GM20431 (cell line): ENCODE data around the gene EPS8L3.

ENCODE experiments used
- in situ Hi-C: fragments of 300-500 bp; cut with MseI, MboI; formaldehyde crosslinking; loops from one replicate; pipeline ENCODE4 v1.15.0; 2020; ENCODE audit warnings: low sequenced_read_pairs; ENCODE audit not compliant: unreplicated experiment

The EPS8L3 gene

DNA sequence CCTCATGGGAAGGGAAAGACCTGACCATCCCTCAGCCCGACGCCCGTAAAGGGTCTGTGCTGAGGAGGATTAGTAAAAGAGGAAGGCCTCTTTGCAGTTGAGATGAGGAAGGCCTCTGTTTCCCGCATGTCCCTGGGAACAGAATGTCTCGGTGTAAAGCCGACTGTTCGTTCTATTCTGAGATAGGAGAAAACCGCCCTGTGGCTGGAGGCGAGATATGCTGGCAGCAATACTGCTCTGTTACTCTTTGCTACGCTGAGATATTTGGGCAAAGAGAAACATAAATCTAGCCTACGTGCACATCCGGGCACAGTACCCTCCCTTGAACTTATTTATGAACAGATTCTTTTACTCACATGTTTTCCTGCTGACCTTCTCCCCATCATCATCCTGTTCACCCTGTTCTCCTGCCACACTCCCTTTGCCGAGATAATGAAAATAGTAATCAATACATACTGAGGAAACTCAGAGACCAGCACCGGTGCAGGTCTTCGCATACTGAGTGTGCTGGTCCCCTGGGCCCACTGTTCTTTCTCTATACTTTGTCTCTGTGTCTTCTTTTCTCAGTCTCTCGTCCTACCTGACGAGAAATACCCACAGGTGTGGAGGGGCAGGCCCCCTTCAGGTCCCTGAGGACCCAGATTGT lies 3.4 kb upstream of the EPS8L3 start:
- in situ Hi-C loops: loop anchor here (25.0 kb wide), 1 partner anchor 105 kb away; the partner anchor contains the start of genes GSTM2 and GSTM4

- in situ Hi-C loops: loop anchor here (25.0 kb wide), 1 partner anchor 104 kb away; the partner anchor contains the start of genes GSTM2 and GSTM4
These were observed 2.3 kb upstream of the EPS8L3 start for GRCh38 chr1:109765896-109766615.

- in situ Hi-C loops: loop anchor here (25.0 kb wide), 1 partner anchor 103 kb away; the partner anchor contains the start of genes GSTM2 and GSTM4
These were observed 1.7 kb upstream of the EPS8L3 start for GRCh38 chr1:109765483-109765815.

DNA sequence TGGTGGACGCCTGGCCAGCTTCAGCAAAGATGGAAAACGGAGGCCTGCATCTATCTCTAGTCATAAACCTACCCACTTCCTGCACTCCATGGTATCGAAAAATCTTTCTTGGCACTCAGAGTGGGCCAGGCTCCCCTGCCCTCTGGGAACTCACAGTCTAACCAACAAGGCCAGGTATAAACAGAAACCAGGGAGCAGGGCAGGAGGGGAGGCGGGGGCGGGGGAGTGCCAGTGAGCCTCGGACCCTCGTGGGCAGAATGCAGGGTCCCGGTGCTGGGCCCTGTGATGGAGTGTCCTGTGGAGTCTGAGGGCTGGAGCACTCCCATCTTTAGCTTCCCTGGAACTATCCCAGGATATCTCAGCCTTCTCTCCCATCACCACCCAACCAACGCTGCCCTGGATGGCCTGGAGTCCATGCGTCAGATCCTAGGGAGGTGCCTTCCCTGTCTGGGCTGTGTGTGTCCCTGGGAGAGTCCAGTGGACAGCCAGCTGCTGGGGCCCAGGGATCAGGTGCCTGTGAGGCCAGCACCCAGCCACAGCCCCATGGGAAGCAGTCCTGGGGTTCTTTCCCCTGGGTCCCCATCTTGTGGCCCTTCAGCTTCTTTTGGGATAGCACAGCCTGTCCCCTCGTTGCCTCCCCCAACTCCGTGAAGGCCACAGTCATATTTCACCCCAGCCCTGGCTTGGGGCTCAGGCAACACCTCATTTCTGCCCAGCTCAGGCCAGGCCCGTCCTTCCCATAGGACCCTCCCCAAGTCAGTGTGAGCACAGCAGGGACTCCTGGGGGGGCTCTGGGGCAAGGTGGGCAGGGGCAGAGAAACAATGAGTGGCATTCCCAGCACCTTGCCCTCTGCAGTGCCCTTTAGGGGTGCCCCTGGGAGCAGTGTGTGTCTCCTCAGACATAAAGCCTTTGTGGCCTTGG lies 1.1 kb upstream of the EPS8L3 start:
- in situ Hi-C loops: loop anchor here (25.0 kb wide), 1 partner anchor 103 kb away; the partner anchor contains the start of genes GSTM2 and GSTM4

- in situ Hi-C loops: loop anchor here (25.0 kb wide), 1 partner anchor 101 kb away; the partner anchor contains the start of genes GSTM2 and GSTM4
These were observed 690 bp downstream of the EPS8L3 start for GRCh38 chr1:109762821-109763645.

DNA sequence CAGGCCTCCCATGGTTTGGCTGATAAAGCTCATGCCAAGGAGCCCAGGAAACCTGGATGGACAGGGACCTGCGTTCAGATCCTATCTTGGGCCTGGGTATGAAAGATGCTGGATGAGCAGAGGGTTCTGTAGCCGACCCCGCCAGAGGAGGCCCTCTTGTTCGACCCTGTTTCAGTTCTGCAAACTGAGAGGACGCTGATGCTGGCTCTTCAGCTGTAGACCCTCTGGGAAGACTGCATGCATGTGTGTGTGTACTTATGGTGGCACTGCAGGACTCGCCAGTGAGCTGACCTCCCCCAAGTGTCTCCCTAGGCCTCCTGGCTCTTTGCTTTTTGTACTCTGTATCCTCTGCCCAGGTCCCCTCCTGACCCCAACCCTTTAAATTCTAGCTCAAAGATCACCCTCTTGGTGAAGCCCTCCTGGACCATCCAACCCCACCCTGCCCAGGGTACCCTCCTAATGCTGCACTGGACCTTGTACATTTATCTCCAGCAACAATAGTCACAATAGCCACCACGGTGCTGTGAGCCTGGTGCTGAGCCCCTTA lies 1.6 kb downstream of the EPS8L3 start:
- in situ Hi-C loops: loop anchor here (25.0 kb wide), 1 partner anchor 100 kb away; the partner anchor contains the start of genes GSTM2 and GSTM4

DNA sequence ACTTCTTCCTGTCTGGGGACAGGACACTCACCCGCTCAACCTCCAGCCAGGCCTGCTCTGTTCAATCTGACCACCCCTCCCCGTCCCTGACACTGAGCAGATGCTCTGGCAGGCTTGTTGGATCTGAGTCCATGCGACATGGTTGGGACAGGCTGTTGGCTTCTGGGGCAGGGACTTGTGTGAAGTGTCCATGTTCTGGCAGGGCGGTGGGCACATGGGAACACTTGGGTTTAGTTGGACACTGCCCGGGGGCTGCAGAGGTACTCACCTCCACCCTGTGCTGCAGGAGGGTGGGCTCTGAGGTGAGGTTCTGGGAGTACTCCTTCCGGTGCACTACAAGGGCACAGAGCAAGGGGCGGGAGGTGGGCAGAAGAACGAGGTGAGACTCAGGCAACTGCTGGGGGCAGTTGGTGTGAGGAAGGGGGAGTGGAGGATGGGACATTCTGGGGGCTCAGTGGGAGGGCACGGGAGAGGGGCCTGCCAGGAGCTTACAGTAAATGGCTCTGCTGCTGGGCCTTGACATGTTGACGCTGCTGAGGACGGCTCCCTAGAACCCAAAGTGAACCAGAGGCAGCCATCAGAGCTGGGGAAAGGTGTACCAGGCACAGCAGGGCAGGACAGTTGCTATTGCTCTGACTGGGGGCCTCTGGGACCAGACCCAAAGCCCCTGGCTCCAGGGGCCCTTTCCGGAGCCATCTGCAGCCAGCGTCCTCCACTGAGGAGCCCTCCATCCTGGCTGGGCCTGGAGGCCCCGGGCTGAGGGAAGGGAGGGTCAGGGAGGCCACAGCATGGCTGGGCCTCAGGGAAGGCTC lies 2.3 kb downstream of the EPS8L3 start:
- in situ Hi-C loops: loop anchor here (25.0 kb wide), 1 partner anchor 99 kb away; the partner anchor contains the start of genes GSTM2 and GSTM4

GRCh38 chr1:109760581-109761226 lies 3.0 kb downstream of the EPS8L3 start:
- in situ Hi-C loops: loop anchor here (25.0 kb wide), 1 partner anchor 98 kb away; the partner anchor contains the start of genes GSTM2 and GSTM4

DNA sequence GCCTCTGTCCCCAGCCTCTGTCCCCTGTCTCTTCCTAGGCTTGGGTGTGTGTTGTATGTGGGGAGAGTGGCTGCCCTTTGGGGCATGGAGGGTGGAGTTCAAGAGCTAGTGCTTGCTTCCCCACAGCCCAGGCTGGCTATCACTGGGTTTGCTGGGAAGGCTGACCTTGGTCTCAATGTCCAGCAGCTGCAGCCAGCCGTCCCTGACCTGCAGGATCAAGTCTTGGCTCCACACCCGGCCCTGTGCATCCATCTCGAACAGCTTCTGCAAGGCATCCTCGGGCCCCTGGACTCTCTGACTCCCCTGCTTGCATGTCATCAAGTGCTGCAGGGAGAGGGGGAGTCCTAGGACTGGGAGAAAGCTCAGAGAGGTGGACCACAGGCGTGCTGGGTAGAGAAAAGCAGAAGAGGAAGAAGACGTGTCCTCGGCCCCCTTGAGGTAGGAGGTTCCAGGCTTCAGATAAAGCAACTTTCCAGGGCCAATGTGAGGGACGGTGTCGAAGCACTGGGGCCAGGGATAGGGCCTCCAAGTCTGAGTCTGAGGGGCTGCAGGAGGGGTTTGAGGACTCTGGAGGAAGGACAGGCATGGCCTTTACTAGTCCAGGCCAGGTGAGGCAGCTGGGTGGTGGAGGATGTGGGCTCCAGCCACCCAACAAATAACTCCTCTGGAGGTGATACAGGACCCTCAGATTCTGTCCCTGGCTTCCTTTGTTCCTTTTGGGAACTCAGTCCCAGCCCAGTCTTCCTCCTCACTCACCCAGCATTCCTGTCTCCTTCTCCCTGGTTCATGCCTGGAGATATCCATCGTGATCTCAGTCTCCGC lies 4.0 kb downstream of the EPS8L3 start:
- in situ Hi-C loops: loop anchor here (25.0 kb wide), 1 partner anchor 97 kb away; the partner anchor contains the start of genes GSTM2 and GSTM4

DNA sequence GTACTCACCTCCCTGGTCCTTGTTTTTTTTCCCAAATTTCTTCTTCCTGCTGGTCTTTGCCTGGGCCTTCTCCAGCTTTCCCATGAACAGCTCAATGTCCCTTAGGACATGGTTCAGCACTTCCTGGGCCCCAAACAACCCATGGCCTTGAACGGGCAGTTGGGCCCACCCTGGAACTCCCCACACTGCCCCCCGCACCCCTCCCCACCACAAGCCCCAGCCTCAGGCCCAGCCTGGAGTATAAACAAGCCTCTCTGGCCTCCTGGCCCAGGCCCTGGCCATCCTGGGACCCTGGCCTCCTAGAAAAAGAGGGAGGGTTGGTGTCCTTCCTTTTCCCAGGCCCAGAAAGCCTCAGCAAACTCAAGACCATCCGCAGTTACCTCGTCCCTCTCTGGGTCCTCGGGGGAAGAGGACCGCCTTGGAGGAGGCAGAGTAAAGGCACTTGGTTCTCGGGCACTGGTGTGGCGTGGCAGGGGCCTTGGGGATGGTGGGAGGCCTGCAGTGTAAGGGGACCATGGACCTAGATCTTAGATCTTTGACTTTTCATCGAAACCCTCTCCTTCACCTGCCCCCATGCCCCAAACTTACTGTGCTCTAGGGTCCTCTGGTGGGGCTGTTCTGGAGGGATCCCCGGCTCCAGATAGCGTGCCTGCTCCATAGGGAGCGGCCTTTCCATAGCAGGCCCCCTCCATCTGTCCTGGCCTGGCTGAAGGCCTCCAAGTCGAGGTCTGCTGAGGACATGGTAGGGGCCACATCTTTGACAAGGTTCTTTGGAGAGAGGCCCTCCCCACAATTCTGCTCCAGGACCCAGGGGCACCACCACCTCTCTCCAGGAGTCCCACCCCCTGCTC lies 5.6 kb downstream of the EPS8L3 start:
- in situ Hi-C loops: loop anchor here (25.0 kb wide), 1 partner anchor 96 kb away; the partner anchor contains the start of genes GSTM2 and GSTM4

GRCh38 chr1:109756848-109757521 lies 6.7 kb downstream of the EPS8L3 start:
- in situ Hi-C loops: loop anchor here (25.0 kb wide), 1 partner anchor 95 kb away; the partner anchor contains the start of genes GSTM2 and GSTM4

DNA sequence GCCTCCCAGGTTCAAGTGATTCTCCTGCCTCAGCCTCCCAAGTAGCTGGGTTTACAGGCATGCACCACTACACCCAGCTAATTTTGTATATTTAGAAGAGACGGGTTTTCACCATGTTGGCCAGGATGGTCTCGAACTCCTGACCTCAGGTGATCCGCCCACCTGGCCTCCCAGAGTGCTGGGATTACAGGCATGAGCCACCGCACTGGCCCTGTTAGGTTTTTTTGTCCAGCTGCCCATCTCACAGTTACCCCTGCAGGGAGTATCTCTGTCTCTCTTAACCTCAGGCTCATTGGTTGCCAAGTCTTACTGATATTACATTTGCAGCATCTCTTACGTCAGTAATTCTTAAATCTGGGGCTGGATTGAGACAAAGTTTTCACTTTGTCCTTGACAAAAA lies 7.4 kb downstream of the EPS8L3 start:
- in situ Hi-C loops: loop anchor here (25.0 kb wide), 1 partner anchor 94 kb away; the partner anchor contains the start of genes GSTM2 and GSTM4

DNA sequence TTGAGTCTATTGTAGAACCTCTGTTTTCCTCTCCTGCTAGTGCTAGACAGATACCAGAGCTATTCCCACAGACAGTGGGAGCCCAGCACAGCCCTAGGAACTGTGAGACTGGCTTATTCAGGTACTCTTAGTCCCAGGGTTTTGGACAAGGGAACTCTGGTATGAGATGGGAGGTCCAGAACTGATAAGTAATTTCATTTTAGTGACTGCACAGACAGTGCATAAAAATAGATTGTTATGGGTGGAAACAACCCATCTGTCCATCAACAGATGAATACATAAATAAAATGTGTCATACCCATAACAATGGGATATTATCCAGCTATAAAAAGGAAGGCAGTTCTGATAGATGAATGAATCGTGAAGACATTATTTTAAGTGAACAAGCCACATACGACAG lies 9.0 kb downstream of the EPS8L3 start:
- in situ Hi-C loops: loop anchor here (25.0 kb wide), 1 partner anchor 92 kb away; the partner anchor contains the start of genes GSTM2 and GSTM4

DNA sequence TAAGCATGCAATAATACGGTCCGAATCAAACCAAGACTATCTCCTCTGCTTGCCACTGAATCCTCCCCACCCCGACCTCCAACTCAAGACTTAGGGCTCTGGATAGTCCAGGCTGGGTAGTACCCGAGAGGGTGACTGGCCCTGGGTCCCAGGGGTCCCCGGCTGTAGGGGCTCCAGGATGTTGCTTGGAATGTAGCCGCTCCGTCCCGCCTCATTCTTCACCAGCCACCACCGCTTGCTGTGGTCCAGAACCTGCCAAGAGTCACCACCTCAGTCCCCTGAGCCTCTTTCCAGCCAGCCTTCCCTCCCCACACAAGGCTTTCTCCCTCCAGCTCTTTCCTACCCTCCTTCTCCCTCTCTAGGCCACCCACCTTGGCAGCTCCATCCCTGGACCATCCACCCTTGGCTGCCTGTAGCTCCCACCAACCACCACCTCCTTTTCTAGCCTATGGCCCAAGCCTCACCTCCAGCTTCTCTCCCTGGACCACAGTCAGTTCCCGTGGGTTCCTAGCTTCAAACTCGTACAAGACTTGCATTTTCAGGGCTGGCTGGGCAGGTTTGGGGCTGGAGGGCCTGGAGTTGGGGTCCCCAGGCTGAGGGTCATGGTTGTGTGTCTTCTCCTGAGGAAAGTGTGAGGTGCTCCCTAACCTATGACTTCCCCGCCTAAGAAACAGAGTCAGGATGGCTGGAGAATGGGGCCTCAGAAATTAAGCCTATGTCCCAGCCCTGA lies 12.0 kb downstream of the EPS8L3 start:
- in situ Hi-C loops: loop anchor here (25.0 kb wide), 1 partner anchor 89 kb away; the partner anchor contains the start of genes GSTM2 and GSTM4
